RPMI7951 (cell line): ENCODE data around the gene MAN2A1. TPM values are rescaled to one million over a fixed set of nuclear protein-coding genes. Genes with fewer than 3 reads are reported as not detected.

Experiments used
- DNase-seq: peaks from one replicate; pipeline ENCODE4 v3.0.0-alpha.2; 2012; ENCODE audit warnings: low read depth
- total RNA-seq: library from RNA; depleted of rRNA; stranded (reverse); fragments of >200 nt; shearing (Covaris generic); gene quantifications from 2 replicates; pipeline ENCODE4 v1.2.3, GENCODE V29; 2014; rRNA removed

The MAN2A1 gene
- 20.6 and 25.8 TPM in 2 replicates for total RNA-seq

- DNase-seq = peak; percentile 70
Measured at GRCh38 chr5:109689740-109690241, at the start of gene MAN2A1. Gene MAN2A1, plus strand, starts transcription at chr5:109689927. Its CDS starts 491 bp downstream, at chr5:109690418.

GRCh38 chr5:109640976-109641375, 48.8 kb upstream of the MAN2A1 start:
- no peak for DNase-seq

- no peak for DNase-seq
Measured at GRCh38 chr5:109643791-109644350, 45.9 kb upstream of the MAN2A1 start.

- no peak for DNase-seq
Measured at GRCh38 chr5:109644829-109645228, 44.9 kb upstream of the MAN2A1 start.

GRCh38 chr5:109645707-109646192, 44.0 kb upstream of the MAN2A1 start:
- no peak for DNase-seq

GRCh38 chr5:109649318-109649717, 40.4 kb upstream of the MAN2A1 start:
- no peak for DNase-seq

GRCh38 chr5:109650493-109650892, 39.2 kb upstream of the MAN2A1 start:
- no peak for DNase-seq

GRCh38 chr5:109652096-109652495, 37.6 kb upstream of the MAN2A1 start:
- no peak for DNase-seq

- no peak for DNase-seq
Measured at GRCh38 chr5:109653042-109653441, 36.7 kb upstream of the MAN2A1 start.

- DNase-seq = no peak
Measured at GRCh38 chr5:109653561-109654239, 36.0 kb upstream of the MAN2A1 start.

- peak; percentile 73 for DNase-seq
Measured at GRCh38 chr5:109654455-109654854, 35.3 kb upstream of the MAN2A1 start.

- DNase-seq = peak; percentile 42
Measured at GRCh38 chr5:109655841-109656240, 33.9 kb upstream of the MAN2A1 start.

GRCh38 chr5:109656829-109657228, 32.9 kb upstream of the MAN2A1 start:
- DNase-seq = peak; percentile 95

GRCh38 chr5:109659901-109660300, 29.8 kb upstream of the MAN2A1 start:
- no peak for DNase-seq

GRCh38 chr5:109660301-109660700, 29.4 kb upstream of the MAN2A1 start:
- DNase-seq = no peak

GRCh38 chr5:109668237-109668636, 21.5 kb upstream of the MAN2A1 start:
- DNase-seq = no peak

GRCh38 chr5:109668668-109669422, 20.9 kb upstream of the MAN2A1 start:
- no peak for DNase-seq

GRCh38 chr5:109669991-109670706, 19.6 kb upstream of the MAN2A1 start:
- no peak for DNase-seq

- DNase-seq = no peak
Measured at GRCh38 chr5:109671136-109671535, 18.6 kb upstream of the MAN2A1 start.

- DNase-seq = no peak
Measured at GRCh38 chr5:109674596-109674995, 15.1 kb upstream of the MAN2A1 start.

- no peak for DNase-seq
Measured at GRCh38 chr5:109676920-109677319, 12.8 kb upstream of the MAN2A1 start.

GRCh38 chr5:109678447-109678846, 11.3 kb upstream of the MAN2A1 start:
- DNase-seq = no peak
